PFSK-1 (cell line): ENCODE results near the gene CPHXL2.

Experiments used
- POLR2AphosphoS5 ChIP-seq: IDR thresholded peaks from 2 replicates; pipeline ENCODE4 v1.6.1; 2012; ENCODE audit warnings: low read depth, mild to moderate bottlenecking, control low read depth, low read length, moderate library complexity
- REST ChIP-seq, 2 experiments: IDR thresholded peaks; 2 replicates each; pipeline versions ENCODE4 v1.6.1 to v1.8.0; 2011 to 2012; ENCODE audit warnings: low read depth in 2 of 2, low read length in 2 of 2, control low read depth in 1 of 2, inconsistent platforms in 1 of 2, mild to moderate bottlenecking in 1 of 2, moderate library complexity in 1 of 2; ENCODE audit not compliant: insufficient read depth in 1 of 2

DNA sequence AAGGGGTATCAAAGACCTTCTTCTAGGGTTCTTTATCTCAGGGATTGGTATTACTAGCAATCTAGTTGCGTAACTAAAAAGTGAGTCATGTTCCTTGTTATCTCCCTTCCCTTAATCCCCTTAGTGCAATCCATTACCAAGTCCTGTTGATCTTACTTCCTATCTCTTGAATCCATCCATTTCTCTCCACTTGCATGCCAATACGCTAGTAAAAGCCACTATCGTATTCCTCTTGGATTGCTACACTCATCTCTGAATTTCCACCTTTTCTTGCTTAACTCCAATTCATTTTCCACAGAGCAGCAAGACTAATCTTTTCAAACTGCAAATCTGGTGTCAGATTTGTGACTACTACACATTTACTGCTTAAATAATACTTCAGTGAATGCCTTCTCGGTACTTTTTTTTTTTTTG lies 51.9 kb downstream of the CPHXL2 start:
- TF ChIP-seq POLR2AphosphoS5, result no peak
- TF ChIP-seq REST (IDR thresholded peaks at IDR 0.05; ENCODE audit: insufficient read depth in 1 of 2, low read depth in 2 of 2, low read length in 2 of 2), result no peak
